Glutamatergic neuron (in vitro differentiated cells): Measurements from ENCODE around the gene H2AZ2. TPM values are rescaled to one million over a fixed set of nuclear protein-coding genes. Genes with fewer than 3 reads are reported as not detected.

Source experiments
- DNase-seq: peaks from one replicate; pipeline ENCODE4 v3.0.0; 2022
- H3K27ac Mint-ChIP-seq: one replicate; pipeline ENCODE4 v1.8.0; 2020; ENCODE audit warnings: mild to moderate bottlenecking, mixed read lengths, inconsistent platforms; ENCODE audit not compliant: unreplicated experiment
- H3K27me3 Mint-ChIP-seq: one replicate; pipeline ENCODE4 v1.8.0; 2020; ENCODE audit warnings: mild to moderate bottlenecking, moderate library complexity, mixed read lengths, inconsistent platforms; ENCODE audit not compliant: unreplicated experiment
- H3K36me3 Mint-ChIP-seq: one replicate; pipeline ENCODE4 v1.8.0; 2020; ENCODE audit warnings: mild to moderate bottlenecking, mixed read lengths, inconsistent platforms; ENCODE audit not compliant: unreplicated experiment
- H3K4me1 Mint-ChIP-seq: one replicate; pipeline ENCODE4 v1.8.0; 2020; ENCODE audit warnings: mild to moderate bottlenecking, low read depth, mixed read lengths, inconsistent platforms; ENCODE audit not compliant: unreplicated experiment
- H3K4me3 Mint-ChIP-seq: one replicate; pipeline ENCODE4 v1.8.0; 2020; ENCODE audit warnings: mild to moderate bottlenecking, mixed read lengths, inconsistent platforms; ENCODE audit not compliant: unreplicated experiment
- H3K9me3 Mint-ChIP-seq: one replicate; pipeline ENCODE4 v1.8.0; 2020; ENCODE audit warnings: mild to moderate bottlenecking, moderate library complexity, mixed read lengths, inconsistent platforms; ENCODE audit not compliant: unreplicated experiment
- total RNA-seq: library from RNA; stranded (reverse); fragmentation: NEBNext Ultra II Directional; extraction: Animal tissue kit (Norgen Biotek cat#: 25700); gene quantifications from one replicate; pipeline ENCODE4 v1.2.1, GENCODE V29; 2021; ENCODE audit not compliant: unreplicated experiment
- TF ChIP-seq, protein P1 (sequence below): fragments of 200-600 bp; sonication (generic); IDR thresholded peaks from one replicate; pipeline ENCODE4 v1.5.0; 2021; ENCODE audit not compliant: partially characterized antibody, unreplicated experiment

The H2AZ2 gene
- total RNA-seq, 1 donor from 2014 or later, result 180 TPM

DNA sequence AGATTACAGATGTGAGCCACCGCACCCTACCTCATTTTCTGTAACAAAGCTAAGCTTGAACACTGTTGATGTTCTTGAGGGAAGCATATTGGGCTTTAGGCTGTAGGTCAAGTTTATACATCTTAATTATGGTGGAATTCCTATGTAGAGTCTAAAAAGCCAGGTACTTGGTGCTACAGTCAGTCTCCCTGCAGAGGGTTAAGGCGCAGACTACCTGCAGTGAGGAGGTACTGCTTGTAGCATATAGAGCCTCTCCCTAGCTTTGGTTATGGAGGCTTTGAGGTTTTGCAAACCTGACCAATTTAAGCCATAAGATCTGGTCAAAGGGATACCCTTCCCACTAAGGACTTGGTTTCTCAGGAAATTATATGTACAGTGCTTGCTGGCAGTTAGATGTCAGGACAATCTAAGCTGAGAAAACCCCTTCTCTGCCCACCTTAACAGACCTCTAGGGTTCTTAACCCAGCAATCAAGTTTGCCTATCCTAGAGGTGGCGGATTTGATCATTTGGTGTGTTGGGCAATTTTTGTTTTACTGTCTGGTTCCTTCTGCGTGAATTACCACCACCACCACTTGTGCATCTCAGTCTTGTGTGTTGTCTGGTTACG lies 45.4 kb downstream of the H2AZ2 start:
- Mint-ChIP-seq H3K9me3 (peaks cover 5% of the 10 kb centered on the region), H3K4me1 (peaks cover 14% of the 10 kb centered on the region), H3K4me3 (no peak overlapping the region), H3K36me3 (no peaks in the 10 kb centered on the region), H3K27ac (no peak overlapping the region), H3K27me3 (peaks cover 6% of the 10 kb centered on the region)
- DNase-seq, result no peak
- TF ChIP-seq, protein P1, sequence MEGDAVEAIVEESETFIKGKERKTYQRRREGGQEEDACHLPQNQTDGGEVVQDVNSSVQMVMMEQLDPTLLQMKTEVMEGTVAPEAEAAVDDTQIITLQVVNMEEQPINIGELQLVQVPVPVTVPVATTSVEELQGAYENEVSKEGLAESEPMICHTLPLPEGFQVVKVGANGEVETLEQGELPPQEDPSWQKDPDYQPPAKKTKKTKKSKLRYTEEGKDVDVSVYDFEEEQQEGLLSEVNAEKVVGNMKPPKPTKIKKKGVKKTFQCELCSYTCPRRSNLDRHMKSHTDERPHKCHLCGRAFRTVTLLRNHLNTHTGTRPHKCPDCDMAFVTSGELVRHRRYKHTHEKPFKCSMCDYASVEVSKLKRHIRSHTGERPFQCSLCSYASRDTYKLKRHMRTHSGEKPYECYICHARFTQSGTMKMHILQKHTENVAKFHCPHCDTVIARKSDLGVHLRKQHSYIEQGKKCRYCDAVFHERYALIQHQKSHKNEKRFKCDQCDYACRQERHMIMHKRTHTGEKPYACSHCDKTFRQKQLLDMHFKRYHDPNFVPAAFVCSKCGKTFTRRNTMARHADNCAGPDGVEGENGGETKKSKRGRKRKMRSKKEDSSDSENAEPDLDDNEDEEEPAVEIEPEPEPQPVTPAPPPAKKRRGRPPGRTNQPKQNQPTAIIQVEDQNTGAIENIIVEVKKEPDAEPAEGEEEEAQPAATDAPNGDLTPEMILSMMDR, result no peak

DNA sequence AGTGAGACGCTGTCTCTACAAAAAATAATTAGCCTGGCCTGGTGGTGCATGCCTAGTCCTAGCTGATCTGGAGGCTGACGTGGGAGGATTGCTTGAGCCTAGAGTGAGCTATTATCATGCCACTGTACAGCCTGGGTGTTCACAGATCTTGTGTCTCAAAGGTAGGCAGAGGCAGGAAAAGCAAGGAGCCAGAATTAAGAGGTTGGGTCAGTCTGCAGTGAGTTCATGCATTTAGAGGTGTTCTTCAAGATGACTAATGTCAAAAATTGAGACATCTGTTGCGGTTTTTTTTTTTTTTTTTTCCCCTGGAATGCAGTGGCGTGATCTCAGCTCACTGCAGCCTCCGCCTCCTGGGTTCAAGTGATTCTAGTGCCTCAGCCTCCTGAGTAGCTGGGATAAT lies 46.0 kb downstream of the H2AZ2 start:
- no peaks in the 10 kb centered on the region for H3K36me3 Mint-ChIP-seq
- peaks cover 15% of the 10 kb centered on the region for H3K4me1 Mint-ChIP-seq
- peaks cover 8% of the 10 kb centered on the region for H3K9me3 Mint-ChIP-seq
- no peak overlapping the region for H3K27ac Mint-ChIP-seq
- H3K4me3 Mint-ChIP-seq, result no peak overlapping the region
- DNase-seq, result no peak
- TF ChIP-seq, protein P1, result no peak
- H3K27me3 Mint-ChIP-seq, result peaks cover 11% of the 10 kb centered on the region

DNA sequence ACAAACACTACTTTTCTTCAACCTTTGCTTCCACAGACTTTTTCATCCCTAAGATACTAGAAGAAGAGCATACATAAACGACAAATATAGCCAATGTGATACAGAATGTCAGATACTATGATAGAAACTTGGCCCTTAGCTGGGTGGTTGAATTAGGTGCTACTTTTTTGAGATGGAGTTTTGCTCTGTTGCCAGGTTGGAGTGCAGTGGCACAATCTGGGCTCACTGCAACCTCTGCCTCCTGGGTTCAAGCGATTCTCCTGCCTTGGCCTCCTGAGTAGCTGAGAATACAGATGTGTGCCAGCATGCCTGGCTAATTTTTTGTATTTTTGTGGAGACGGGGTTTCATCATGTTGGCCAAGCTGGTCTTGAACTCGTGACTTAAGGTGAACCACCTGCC lies 47.9 kb downstream of the H2AZ2 start:
- DNase-seq, result no peak
- Mint-ChIP-seq H3K4me3 (peak overlapping the region; percentile 5), H3K27me3 (peaks cover 11% of the 10 kb centered on the region), H3K36me3 (no peaks in the 10 kb centered on the region), H3K4me1 (peaks cover 15% of the 10 kb centered on the region), H3K27ac (no peak overlapping the region), H3K9me3 (peaks cover 9% of the 10 kb centered on the region)
- TF ChIP-seq, protein P1, result no peak

DNA sequence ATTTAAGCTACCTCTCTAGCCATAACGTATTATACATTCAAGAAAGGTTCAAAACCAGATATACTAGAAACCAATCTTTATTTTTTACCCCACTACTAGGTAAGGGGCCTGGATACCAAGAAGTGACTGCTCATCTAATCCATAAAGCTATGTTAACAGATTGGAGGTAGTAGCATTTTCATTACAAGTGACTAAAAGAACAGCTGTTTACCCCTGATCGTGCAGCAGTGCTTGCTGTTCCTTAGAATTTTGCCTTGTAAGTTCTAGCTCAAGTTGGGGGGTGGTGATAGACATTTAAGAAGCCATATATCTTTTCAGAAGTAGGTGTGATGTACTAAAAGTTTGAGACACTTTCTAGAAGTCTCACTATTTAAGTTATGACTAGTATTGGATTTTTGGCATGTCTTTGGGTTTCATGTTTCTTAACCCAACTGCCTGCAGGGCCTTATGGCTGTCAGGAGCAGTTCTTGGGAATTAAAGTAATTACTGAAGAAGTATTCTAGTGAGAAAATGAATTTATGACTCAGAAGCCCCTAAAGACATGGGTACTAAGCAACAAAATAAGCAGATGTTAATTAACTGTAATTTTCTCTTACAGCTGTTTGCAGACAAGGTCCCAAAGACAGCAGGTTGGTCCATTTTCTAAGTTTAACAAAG lies 49.1 kb downstream of the H2AZ2 start:
- Mint-ChIP-seq H3K4me1 (peaks cover 15% of the 10 kb centered on the region), H3K27ac (peak overlapping the region; percentile 59), H3K9me3 (peaks cover 11% of the 10 kb centered on the region), H3K4me3 (peak overlapping the region; percentile 99), H3K36me3 (no peaks in the 10 kb centered on the region), H3K27me3 (peaks cover 11% of the 10 kb centered on the region)
- TF ChIP-seq, protein P1, result no peak
- DNase-seq, result no peak
